Inflammatory macrophage treated with lipopolysaccharide for 1 hour (primary cell): ENCODE measurements around the gene DHX30.

Source experiments
- DNase-seq, 2 donors: peaks; one replicate each; pipeline ENCODE4 v3.0.0-alpha.2; 2020 to 2022

The DHX30 gene

DNA sequence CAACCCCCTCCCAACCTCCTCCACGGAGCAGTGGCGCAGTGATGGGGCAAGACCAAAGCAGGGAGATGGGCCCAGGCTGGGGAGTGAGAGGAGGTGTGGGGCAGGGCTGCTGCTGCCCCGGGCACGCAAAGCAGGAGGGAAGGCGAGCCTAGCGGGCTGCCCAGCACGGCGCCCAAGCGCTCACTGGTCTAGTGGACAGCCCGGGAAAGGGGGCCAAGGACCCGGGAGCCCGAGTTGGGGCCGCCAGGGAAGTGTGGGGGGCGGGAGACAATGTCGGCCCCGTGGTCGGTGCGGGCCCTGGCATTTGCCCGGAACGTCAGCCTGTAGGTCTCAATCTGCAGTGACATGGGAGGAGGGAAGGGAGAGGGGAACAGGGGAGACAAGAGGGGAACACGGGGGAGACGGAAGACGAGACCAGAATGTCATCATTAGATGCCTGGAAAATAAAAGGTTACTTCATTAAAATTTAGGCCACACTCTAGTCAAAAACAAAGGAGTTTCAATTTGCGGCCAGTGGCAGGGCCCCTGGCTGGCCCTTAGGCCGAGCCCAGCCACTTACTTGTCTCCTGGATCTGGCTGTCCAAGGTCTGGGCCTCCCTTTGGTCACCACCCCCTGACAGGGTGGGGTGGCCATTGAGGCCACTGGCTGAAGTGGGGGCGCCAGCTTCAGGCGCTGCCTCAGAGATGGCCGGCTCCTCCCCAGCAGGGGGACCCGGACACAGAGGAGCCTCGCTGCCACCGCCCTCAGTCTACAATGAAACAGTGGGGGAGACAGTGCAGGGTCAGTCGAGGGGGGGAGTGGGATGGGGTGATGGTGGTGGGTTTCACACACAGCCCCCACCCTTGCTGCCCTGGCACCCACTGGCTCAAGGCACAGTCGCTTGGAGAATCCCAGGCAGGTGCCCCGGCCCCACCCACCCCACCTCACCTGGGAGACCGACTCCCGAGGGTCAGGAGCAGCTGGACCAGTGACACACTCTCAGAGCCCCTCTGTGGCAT is 50.0 kb downstream of the DHX30 start:
- DNase-seq, result no peak

DNA sequence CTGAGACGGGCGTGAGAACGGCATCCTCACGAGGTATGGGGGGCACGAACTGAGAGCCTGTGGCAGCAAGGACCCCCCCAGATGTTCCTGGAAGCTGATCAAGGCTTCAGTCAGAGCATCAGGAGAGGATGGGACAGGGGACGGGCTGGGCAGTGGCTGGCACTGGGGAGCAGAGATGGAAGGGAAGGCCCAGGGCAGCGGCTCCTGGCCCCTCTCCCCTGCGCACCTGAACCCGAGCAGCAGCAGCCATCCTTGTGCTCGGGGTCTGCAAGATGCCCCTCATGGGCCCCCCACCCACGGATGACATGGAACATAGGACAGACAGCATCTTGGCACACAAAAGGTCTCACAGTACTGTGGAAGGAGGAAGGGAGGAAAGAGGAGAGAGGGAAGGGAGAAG is 51.3 kb downstream of the DHX30 start:
- DNase-seq, result no peak

DNA sequence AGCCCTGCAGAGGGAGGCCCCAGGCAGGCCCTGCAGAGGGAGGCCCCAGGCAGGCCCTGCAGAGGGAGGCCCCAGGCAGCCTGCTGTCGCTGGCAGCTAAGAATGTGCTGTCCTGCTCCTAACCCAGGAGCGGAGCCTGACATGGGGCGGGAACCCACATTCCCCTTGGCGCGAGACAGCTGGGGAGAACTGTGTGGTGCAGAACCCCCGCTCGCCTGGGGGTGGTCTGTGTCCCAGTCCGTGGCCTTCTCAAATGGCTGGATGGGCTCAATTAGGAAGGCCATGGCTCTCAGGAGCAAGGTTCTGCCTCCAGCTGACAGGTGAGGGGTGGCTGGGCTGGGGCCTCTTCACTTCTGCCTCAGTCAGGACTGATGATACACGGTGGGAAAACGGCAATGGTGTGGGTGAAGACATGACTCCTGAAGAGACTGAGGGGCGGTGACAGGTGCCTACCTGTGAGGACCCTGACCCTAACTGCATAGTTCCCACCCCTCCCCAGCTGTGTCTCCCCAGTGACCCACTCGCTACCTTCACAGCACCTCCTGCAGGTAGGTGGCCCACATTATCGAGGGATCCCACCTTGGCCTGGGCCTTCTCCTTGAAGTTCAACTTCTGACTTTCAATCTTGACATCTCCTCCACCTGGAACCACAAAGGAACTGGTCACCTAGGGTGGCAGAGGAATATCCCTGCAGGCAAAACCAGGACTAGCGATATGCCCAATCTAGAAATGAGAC is 52.0 kb downstream of the DHX30 start:
- DNase-seq, result no peak

DNA sequence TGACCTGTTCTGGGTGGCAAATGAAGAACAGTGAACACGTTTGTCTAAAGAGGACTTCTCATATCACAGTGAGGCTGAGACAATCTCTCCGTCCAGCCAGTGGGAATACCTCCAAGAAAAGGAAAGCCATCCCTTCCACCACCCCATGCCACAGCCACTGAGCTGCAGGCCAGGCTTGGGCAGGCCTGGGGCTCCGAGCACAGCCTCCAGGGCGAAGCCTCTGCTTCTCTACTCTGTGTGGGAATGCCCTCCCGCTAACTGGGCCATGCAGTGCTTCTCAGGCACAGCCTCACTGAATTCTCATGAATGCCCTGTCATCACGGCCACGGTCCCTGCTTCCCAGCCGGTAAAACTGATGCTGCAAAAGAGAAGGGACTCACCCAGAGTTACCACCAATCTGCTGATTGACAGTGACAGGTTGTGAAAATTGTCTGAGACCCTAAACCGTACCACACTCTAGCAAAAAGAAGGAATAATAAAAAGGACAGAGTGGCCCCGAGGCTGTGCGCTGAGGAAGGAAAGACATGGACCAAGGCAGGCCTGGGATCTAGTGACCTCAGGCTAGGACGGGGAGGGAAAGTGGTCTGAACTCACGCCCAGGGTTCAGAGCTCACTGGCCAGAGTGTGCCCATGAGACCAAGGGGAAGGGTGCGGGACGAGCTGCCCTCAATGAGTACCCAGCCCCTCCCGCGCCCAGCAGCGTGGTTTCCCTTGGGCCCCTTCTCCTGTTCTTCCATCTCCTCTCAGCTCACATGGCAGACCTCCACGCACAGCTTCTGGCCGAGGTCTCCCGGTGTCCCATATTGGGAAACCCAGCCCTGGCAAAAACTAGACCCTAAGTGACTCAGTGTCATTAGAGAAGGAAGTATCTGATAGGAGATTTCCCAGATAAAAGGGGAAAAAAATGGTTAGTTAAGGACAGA is 52.8 kb downstream of the DHX30 start:
- DNase-seq, result no peak

DNA sequence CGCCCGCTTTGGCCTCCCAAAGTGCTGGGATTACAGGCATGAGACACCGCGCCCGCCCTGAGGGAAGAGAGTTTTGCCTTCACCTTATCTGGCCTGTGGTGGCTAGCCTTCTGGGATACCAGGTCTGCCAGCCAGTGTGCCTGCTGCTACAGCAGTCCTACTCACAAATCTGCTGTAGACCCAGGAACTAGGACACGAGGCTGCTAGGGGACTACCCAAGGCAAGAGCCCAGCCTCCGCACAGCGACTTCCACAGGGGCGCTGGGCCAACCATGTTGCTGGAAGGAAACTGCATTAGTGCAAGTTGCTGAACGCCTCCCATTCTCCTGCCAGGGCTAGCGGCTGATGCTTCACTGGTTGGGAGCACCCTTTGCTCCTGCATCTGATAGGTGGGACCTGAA is 53.7 kb downstream of the DHX30 start:
- no peak for DNase-seq

DNA sequence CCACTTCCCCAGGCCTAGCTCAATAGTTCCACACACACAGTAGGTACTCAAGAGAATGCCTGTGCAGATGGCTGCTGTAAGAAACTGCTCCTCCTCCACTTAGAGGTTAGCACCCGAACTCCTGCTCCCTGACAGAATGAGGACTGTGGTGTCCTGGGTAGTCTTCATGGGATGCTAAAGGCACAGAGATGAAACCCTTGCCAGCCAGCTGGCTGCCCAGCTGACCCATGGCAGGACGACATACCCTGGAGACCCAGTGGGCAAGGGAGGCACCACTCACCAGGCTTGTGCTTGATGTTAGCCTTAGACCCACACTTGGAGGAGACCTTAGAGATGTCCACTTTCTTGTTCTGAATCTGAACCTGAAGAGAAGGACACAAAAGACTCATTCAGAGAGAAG is 54.2 kb downstream of the DHX30 start:
- DNase-seq, result no peak

DNA sequence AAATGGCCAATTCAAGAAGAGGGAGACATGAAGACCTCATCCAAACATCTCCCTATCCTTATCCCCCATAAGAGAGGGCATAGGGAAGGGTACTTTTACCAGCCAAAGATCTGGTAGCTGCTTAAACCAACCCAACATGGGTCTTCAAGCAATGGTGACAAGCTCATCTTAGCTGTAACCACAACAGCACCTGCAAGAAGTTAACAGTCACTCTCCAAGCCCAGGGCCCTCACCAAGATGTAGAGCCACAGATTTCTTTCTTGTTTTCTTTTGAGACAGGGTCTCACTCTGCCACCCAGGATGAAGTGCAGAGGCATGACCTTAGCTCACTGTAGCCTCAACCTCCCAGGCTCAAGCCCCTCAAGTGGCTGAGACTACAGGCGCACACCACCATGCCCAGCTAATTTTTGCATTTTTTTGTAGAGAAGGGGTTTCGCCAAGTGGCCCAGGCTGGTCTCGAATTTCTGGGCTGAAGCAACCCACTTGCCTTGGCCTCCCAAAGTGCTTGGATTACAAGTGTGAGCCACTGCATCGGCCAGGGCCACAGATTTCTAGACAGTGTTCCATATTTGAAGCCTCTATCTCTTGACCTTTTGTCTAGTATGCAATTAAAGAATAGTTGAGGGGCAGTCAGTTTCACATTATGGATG is 57.1 kb downstream of the DHX30 start:
- DNase-seq, result no peak

DNA sequence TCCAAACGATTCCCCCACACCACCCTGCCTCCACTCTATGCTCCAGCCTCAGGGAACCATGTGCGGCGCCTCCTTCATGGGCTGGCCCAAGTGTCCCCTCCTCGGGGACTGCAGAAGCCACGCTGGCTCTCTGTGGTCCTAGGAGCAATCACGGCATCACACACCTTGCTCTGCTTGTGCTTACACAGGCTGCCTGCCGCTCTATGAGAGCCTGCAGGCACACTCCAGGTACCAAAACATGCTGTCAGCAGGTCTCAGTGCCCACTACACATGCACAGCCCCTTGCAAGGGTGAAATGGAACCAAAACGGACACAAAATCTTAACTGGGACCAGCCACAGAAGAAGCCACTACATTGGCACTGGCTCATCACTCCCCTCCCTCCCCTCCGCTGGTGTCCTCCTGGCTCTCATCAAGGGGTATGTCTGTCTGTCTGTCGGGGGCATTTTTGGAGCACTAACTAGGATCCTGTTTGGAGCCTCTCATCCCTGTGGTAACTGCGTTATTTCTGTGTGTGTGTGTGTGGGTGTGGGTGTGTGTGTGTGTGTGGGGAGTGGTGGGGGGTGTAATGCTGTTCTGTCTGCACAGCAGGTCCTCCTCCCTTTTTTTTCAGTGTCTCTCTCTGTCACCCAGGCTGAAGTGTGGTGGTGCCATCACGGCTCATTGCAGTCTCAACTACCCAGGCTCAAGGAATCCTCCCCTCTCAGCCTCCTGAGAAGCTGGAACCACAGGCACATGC is 60.6 kb downstream of the DHX30 start:
- DNase-seq, result no peak

DNA sequence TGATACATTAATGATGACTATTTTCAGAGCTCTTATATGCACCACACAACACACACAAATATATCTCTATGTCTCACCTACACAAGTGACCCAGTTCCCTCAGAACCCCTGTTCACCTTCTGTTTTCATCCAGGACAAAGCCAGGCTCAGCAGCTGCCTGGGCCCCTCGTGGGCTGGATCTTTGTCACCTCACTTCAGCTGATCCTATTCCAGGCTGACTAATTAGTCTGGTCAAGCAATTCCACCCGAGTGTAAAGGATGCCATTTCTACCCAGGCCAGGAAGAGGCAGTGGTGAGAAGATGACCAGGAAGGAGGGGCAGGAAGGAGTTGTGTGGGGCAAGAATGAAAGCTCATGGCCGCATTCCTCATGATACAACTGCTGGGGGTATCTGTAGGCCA is 62.3 kb downstream of the DHX30 start:
- DNase-seq, result no peak

DNA sequence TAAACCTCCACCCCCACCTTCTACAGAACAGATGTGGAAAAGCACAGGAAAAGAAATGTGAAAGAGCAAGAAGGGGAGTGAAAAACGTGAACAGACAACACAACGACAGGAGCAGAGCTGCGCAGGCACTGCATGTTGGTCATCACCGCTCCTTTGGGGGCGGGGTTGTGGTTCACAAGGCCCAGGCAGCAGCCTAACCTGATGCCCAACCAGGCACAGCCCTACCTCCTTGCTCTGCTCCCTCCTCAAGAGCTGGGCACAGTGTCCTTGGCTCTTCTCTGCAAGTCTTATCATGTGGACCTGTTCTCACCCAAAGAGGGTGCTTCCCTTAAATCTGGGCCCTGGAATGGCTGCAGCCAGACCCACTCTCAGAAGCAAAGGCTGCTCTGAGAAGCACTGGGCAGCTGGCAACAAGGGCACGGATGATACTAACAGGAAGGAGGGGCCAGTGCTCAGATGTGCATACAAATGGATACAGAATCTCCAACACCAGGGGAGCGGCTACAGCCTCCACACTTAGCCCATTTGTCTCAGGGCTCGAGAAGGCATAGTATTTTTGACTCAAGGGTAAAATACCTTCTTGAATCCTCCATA is 64.6 kb downstream of the DHX30 start:
- no peak for DNase-seq

DNA sequence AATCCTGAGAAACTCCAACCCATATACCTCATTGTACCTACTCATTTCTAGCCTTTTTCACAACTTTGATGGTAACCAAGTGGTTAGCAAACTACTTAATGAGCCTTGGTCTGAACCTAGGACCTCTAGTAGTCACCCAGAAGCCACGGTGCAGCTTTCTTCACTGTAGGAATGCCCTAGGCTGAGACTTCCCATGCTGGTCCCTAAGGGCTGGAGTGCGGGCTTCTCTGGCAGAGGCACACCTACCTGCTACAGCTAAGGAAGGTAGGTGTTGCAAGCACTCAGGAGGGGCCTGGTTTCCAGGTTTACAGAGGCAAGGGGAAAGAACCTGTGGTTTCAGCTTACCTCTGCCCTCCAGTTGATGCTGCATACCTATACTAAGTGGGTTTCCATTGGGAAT is 65.4 kb downstream of the DHX30 start:
- no peak for DNase-seq

DNA sequence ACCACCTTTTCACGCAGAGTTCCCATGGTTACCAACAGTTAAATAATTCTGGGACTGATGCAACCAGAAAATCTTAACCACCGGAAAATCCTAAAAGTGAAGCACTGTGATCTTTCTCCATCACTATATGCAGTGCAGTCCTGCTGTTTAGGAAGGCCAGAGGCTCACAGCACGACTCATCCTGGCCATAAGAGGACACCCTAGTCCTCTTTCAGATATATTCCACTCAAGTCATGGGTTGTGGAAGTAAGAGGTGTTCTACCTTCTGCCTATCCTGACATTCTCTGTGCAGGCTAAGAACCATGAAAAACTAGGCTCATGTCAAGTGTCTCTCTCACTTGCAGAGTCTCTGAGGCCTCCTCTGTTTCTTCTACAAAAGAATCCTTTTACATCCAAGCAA is 67.2 kb downstream of the DHX30 start:
- DNase-seq, result no peak

DNA sequence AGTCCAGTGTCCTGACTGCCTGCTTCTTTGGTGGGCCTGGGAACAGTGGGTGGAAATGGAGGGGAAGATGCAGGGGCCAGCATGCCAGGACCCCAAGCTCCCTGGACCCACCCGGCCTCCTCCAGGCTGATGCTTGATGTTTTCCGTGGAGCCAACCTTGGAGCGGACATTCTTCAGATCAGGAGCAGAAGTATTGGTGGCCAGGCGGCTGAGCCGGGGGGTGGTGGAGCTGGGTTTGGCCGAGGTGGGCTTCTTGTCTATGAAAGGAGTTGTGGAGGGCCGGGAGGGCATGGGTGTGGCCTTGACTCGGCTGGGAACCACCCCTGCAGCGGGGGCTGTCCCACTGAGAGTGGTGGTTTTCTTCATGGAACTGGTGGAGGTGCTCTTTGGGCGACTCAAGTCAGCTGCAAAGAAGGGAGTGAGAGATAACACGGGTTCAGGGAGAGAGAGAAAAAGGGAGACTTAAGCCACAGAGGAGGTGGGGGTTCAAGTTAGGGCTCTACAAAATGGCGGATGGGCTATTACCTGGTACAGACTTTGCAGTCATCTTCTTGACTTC is 67.8 kb downstream of the DHX30 start:
- DNase-seq, result no peak

DNA sequence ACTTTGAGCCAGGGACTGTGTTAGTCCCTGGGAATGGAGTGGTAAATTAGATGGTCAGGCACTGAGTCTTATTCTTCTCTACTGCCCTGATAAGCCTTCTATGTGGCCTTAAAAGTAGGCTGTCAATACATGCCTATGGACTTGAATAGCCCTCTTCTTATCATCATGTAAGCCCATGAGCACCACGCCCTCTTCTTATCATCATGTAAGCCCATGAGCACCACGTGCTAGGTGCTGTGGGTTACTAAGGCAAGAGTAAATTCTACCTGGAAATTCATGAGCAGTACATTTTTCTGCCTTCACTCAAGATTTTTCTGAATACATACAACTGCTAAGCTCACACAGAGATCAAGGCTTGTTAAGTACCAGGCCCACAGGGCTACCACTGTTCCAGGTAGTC is 68.5 kb downstream of the DHX30 start:
- no peak for DNase-seq

DNA sequence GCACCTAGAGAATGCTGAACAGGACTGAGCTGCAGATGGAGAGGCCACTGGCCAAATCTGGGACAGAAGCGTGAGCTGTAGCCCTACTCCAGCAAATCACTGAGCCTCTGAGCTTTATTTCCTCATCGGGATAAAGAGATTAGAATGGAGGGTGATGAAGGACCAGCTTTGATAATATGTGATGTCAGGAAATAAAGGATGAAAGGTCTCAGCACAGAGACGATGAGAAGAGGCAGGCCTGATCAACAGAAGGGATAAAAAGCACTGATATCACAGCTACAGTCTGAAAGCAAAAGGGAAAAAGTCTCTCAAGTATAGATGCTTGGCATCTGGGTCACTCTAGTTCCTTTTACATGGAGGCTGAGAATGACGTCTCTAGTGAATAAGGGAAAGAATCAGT is 70.0 kb downstream of the DHX30 start:
- no peak for DNase-seq

DNA sequence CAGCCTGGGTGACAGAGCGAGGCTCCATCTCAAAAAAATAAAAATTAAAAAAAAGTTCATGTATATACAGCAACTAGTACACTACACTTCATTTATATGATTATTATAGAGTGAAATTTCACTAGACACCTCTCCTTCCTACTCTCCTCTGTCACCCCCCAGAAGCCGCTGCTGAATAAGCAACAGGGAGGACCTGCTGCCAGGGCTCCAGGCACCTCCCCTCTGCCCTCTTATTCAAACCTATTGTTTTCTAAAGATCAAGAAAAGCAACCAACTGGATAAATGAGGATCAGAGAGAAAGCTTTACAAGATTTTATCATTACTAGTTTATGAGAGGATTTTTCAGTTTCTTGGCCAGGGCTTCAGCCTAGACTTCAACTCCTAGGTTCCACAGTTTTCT is 71.5 kb downstream of the DHX30 start:
- no peak for DNase-seq

DNA sequence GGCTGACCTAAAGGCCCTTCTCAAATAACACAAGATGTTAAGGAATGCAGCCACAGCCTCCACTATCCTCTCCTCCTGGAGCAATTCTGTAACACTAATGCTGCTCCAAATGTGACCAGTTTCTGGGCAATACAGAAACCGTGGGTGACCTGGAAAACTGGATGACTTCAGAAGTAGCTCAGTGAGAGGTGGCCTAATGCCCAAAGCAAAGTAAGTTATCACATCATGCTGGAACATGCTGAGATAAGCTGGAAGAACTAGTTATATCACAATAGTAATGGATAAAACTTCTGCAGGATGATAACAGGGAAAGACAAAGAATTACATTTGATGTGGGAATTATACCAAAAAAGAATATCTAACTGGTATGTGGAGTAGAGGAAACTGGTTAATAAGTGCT is 72.0 kb downstream of the DHX30 start:
- no peak for DNase-seq

DNA sequence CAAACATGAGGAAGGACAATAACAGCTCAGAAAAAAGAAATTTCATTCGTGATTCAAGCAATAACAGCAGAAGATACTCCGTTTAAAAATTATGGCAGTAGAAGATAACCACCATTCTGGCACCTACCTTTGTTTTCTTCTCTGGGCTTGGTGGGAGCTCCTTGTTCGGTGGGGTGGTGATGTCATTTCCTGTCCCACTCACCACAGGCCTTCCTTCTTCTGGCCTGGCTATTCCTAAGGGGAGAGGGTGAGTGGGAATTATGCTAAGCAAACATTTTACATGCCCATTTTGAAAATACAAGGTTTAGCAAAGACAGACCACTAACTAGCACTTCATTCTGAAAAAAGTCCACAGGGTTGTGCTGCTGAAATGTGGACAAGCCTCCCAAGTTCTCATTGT is 74.4 kb downstream of the DHX30 start:
- no peak for DNase-seq

DNA sequence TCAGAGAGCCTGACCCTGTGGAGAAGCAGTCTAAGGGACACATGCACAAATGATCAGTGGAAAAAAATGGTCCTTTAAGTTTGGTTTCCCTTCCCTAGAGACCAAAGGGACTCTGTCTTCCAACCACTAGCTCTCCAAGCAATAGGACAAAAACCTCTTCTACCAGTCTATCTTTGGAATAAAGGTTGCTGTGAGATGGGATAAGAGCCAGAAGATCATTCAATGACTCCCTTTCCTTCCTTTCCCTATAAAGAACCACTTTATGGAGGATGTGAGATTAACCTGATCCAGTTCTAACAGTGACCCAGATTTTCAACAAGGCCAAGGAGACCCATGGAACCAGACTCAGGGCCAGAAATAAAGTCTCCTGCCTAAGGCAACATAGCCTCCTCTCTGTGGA is 74.8 kb downstream of the DHX30 start:
- DNase-seq, result no peak

DNA sequence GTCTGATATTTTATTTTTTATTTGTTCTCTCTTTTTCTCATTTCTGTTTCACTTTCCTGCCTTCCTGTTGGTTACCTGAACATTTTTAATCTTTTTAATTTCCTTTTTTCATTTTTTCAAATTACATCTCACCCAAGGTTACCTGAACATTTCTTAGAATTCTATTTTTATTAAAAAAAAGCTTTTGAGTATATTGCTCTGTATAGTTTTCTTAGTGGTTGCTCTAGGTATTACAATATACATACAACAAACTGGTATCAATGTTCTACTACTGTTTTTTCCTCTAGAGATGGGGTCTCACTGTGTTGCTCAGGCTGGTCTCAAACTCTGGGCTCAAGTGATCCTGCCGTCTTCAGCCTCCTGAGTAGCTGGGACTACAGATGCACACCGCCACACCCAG is 79.4 kb downstream of the DHX30 start:
- no peak for DNase-seq

DNA sequence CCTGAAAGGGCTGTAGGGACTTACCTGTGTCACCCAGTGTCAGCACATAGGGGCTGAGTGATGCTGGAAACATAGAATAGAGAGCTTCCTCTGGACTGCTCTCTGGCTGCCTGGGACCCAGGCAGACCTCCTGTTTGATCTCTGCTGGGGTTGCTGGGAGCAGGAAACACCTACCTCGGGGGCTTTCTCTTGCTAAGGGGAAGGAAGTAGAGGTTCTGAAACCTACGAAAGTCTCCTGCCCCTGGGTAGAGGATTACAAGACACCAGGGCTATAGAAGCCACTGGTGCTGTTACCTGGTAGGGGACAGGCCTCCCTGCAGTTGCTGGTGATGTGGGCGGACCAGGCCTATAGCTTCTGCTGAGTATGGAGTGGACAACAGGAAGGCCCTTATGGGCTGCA is 81.7 kb downstream of the DHX30 start:
- no peak for DNase-seq
